Measurements from ENCODE around the gene ATP5PD. TPM values are rescaled to one million over a fixed set of nuclear protein-coding genes. Genes with fewer than 3 reads are reported as not detected.

Gene ATP5PD
- total and polyA plus RNA-seq, 2 of the 8 experiments (the other 6 are each of a cell fraction or from before 2014, with no cell fraction given): 335 to 407 TPM

- Histone ChIP-seq H3K14ac (ENCODE audit: insufficient read length) (no peak overlapping the region), H3K4me2 (ENCODE audit: insufficient read depth in 1 of 2, low read depth in 2 of 2, low read length in 2 of 2) (no peak overlapping the region), H2BK15ac (ENCODE audit: low read length) (no peak overlapping the region), H3K23ac (ENCODE audit: insufficient read length) (no peak overlapping the region), H3K23me2 (ENCODE audit: low read depth, low read length) (no peaks in the 10 kb centered on the region), H4K8ac (ENCODE audit: extremely low read depth, insufficient read depth, low read length) (no peak overlapping the region), H2BK120ac (replicated peaks; ENCODE audit: low read depth, low read length) (no peak overlapping the region), H2AK5ac (ENCODE audit: low read depth, low read length) (no peak overlapping the region), H3K9ac (replicated peaks in 1 of 4; ENCODE audit: extremely low read depth in 1 of 4, low read depth in 3 of 4, low read length in 3 of 4) (no peak overlapping the region), H3K9me3 (ENCODE audit: insufficient read depth in 2 of 2, low read depth in 1 of 2, low read length in 1 of 2) (no peaks in the 10 kb centered on the region), H4K5ac (ENCODE audit: insufficient read length, low read depth, low read length) (no peak overlapping the region), H3K56ac (replicated peaks; ENCODE audit: insufficient read length, low read depth, low read length) (no peak overlapping the region), H3K36me3 (ENCODE audit: control insufficient read depth in 2 of 4, insufficient read depth in 4 of 4, low read length in 3 of 4) (peaks cover 20 to 67% (median 45%) of the 10 kb centered on the region in 4 experiments), H4K91ac (replicated peaks; ENCODE audit: insufficient read length, low read length) (no peak overlapping the region), H3K4ac (replicated peaks; ENCODE audit: insufficient read length, low read depth, low read length) (no peak overlapping the region), H3K4me1 (replicated peaks in 1 of 4; ENCODE audit: control insufficient read depth in 3 of 4, insufficient read depth in 4 of 4, low read length in 3 of 4) (no peaks in the 10 kb centered on the region; a peak in 1 of 7 replicates), H2BK20ac (ENCODE audit: low read length) (no peak overlapping the region), H4K20me1 (replicated peaks in 1 of 2; ENCODE audit: control insufficient read depth in 1 of 2, insufficient read depth in 2 of 2, low read length in 2 of 2) (peaks cover 3 to 12% of the 10 kb centered on the region in 2 experiments), H3K27ac (ENCODE audit: low read depth, low read length) (no peak overlapping the region), H3K79me1 (ENCODE audit: low read depth, low read length) (peaks cover 2% of the 10 kb centered on the region), H2BK5ac (ENCODE audit: low read depth, low read length) (no peak overlapping the region), H3K4me3 (ENCODE audit: extremely low read depth in 1 of 4, insufficient read depth in 2 of 4, low read depth in 3 of 4, low read length in 4 of 4) (no peak overlapping the region), H3K27me3 (replicated peaks in 1 of 4; ENCODE audit: control insufficient read depth in 3 of 4, extremely low read depth in 1 of 4, insufficient read depth in 3 of 4, low read length in 3 of 4) (no peaks in the 10 kb centered on the region), H3K18ac (ENCODE audit: extremely low read depth, low read length) (no peak overlapping the region), H2BK12ac (ENCODE audit: low read depth, low read length) (no peak overlapping the region), H3K79me2 (ENCODE audit: control insufficient read depth in 1 of 2, insufficient read depth in 2 of 2, low read length in 2 of 2) (peaks cover 0 to 8% of the 10 kb centered on the region in 2 experiments; a peak in 1 of 4 replicates), H2AFZ (ENCODE audit: low read length) (no peak overlapping the region)
- ChIA-PET CTCF (ENCODE audit: partially characterized antibody) (interaction anchor here (0.8 to 8.1 kb wide), 26 partner anchors 8 to 180 kb away, joined by 3 to 81 read pairs (median 4); partner anchors contain the start of genes ARMC7, KCTD2, NT5C and SLC16A5), POLR2A (ENCODE audit: partially characterized antibody) (interaction anchor here (0.6 to 2.3 kb wide), 7 partner anchors 14 to 120 kb away, joined by 3 to 5 read pairs (median 3); partner anchors contain the start of genes ATP5PD, KCTD2 and SLC16A5)
- 96% methylated on average over 26 of the region's 26 CpGs; no CpG with 5 or more reads in 1 of the 2 experiments for WGBS, 2 experiments (ENCODE audit: extremely low coverage in 1 of 2, insufficient coverage in 1 of 2, insufficient read length in 1 of 2, insufficient replicate concordance in 2 of 2, low coverage in 1 of 2, low lambda C conversion rate in 2 of 2, missing lambda C conversion rate in 1 of 2)
- FAIRE-seq: no peak
- no peak for DNase-seq (ENCODE audit: low read depth in 1 of 2, low spot score in 2 of 2)
- TF ChIP-seq BRCA1 (IDR thresholded peaks at IDR 0.05; ENCODE audit: low read depth, low read length) (no peak), ZNF274 (IDR thresholded peaks at IDR 0.05; ENCODE audit: borderline replicate concordance, extremely low read depth, low read length) (no peak), SUZ12 (IDR thresholded peaks at IDR 0.05; ENCODE audit: low read length) (no peak), SIN3A (conservative IDR thresholded peaks at IDR 0.05 in 1 of 2, IDR thresholded peaks at IDR 0.05 in 1 of 2; ENCODE audit: low read depth in 1 of 2, low read length in 2 of 2) (no peak), RNF2 (IDR thresholded peaks at IDR 0.05; ENCODE audit: borderline replicate concordance, low read depth, low read length, missing control alignments, poor library complexity, severe bottlenecking) (no peak), RXRA (IDR thresholded peaks at IDR 0.05; ENCODE audit: insufficient read depth, low read depth, low read length) (no peak), GTF2F1 (IDR thresholded peaks at IDR 0.05; ENCODE audit: borderline replicate concordance, low read depth, low read length) (no peak), HDAC6 (IDR thresholded peaks at IDR 0.05; ENCODE audit: low read depth, low read length) (no peak), EGR1 (IDR thresholded peaks at IDR 0.05; ENCODE audit: borderline replicate concordance, low read depth, low read length) (no peak), CEBPB (IDR thresholded peaks at IDR 0.05; ENCODE audit: low read depth, low read length) (no peak), SRF (IDR thresholded peaks at IDR 0.05; ENCODE audit: low read depth, low read length) (no peak)
Observed at GRCh38 chr17:75060434-75061054, 13.8 kb upstream of the ATP5PD start.
